Endometrial microvascular endothelial cells (primary cell): ENCODE results near the gene DLL4. TPM values are rescaled to one million over a fixed set of nuclear protein-coding genes. Genes with fewer than 3 reads are reported as not detected.

ENCODE experiments used
- in situ Hi-C: cut with HindIII; loops from 2 replicates; pipeline ENCODE4 v1.10.0; 2017; ENCODE audit warnings: low sequenced_read_pairs, low pct_unique_long_range_greater_than_20kb; ENCODE audit errors: inconsistent ontology term
- total RNA-seq: library from RNA; depleted of rRNA; stranded (reverse); fragments of >200 nt; gene quantifications from one replicate; pipeline ENCODE4 v1.2.3, GENCODE V29; 2015; ENCODE audit errors: inconsistent ontology term

Gene DLL4
- total RNA-seq, 1 donor from 2014 or later: 9.0 TPM

DNA sequence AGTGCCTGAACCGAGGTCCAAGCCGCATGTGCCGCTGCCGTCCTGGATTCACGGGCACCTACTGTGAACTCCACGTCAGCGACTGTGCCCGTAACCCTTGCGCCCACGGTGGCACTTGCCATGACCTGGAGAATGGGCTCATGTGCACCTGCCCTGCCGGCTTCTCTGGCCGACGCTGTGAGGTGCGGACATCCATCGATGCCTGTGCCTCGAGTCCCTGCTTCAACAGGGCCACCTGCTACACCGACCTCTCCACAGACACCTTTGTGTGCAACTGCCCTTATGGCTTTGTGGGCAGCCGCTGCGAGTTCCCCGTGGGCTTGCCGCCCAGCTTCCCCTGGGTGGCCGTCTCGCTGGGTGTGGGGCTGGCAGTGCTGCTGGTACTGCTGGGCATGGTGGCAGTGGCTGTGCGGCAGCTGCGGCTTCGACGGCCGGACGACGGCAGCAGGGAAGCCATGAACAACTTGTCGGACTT, 7.1 kb downstream of the DLL4 start:
- in situ Hi-C loops: no loop called here

DNA sequence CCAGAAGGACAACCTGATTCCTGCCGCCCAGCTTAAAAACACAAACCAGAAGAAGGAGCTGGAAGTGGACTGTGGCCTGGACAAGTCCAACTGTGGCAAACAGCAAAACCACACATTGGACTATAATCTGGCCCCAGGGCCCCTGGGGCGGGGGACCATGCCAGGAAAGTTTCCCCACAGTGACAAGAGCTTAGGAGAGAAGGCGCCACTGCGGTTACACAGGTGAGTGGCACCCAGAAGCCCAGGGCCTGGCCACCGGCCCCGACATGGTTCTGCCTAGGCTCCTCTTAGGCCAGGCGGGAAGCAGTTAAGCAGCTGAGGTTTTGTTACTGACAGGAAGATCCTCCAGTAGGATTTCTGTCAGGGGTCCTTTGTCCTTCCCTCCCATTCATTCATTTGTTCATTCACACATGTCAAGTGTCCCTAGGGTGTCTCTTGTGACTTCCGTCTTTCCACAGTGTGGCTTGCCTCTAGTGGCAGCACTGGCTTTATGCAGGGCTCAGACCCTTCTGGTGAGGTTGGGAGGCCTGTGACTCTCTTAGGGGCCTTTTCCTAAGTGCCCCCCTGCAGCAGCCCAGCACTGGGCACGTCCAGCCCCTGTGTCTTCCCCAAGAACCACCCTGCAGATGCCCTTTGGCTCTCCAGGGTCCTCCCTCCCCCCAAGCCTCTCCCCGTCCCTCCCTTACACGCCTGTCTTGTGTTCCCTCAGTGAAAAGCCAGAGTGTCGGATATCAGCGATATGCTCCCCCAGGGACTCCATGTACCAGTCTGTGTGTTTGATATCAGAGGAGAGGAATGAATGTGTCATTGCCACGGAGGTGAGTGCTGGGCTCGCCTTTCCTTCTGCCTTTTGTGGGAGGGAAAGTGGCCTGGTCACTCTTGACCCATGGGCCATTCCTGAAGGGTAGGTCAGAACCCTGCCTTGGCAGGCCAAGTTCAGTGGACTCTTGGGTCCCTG, 7.8 kb downstream of the DLL4 start:
- in situ Hi-C loops: no loop called here

DNA sequence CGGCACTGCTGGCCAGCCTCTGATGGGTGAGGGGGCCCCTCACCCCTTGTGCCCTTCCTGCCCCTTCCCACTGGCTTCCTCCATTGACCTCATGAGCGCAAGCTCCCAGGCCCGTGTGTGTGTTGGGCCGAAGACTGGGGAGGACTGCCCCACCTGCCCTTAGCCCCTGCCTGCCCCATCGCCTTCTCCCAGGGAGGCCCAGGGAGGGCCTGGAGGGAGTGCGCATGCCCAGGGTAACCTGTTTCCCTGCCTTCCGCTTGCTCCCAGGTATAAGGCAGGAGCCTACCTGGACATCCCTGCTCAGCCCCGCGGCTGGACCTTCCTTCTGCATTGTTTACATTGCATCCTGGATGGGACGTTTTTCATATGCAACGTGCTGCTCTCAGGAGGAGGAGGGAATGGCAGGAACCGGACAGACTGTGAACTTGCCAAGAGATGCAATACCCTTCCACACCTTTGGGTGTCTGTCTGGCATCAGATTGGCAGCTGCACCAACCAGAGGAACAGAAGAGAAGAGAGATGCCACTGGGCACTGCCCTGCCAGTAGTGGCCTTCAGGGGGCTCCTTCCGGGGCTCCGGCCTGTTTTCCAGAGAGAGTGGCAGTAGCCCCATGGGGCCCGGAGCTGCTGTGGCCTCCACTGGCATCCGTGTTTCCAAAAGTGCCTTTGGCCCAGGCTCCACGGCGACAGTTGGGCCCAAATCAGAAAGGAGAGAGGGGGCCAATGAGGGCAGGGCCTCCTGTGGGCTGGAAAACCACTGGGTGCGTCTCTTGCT, 8.8 kb downstream of the DLL4 start:
- in situ Hi-C loops: no loop called here

DNA sequence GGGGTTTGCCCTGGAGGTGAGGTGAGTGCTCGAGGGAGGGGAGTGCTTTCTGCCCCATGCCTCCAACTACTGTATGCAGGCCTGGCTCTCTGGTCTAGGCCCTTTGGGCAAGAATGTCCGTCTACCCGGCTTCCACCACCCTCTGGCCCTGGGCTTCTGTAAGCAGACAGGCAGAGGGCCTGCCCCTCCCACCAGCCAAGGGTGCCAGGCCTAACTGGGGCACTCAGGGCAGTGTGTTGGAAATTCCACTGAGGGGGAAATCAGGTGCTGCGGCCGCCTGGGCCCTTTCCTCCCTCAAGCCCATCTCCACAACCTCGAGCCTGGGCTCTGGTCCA, 9.4 kb downstream of the DLL4 start:
- in situ Hi-C loops: no loop called here

DNA sequence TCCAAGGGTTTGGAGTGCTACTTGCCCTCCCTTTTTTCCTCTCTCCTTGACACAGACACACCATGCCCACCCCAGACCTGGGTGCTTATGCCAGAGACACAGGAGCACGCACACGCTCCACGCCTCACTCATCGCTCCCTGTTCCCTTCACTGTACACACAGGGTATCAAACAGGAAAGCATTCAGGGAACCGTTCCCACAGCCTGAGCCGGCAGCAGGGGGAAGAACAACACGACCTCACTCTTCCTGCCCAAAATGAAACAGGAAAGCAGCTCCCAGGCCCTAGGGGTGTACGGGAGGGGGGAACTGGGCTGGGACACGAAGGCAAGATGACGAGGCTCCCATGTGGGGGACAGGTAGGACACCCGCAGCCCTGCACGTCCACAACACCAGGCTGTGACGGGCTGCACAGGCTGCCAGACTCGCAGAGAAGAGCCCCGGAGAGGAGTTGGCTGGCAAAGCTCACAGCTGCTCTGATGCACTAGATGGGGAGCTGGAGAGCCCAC, 11.2 kb downstream of the DLL4 start:
- in situ Hi-C loops: no loop called here

DNA sequence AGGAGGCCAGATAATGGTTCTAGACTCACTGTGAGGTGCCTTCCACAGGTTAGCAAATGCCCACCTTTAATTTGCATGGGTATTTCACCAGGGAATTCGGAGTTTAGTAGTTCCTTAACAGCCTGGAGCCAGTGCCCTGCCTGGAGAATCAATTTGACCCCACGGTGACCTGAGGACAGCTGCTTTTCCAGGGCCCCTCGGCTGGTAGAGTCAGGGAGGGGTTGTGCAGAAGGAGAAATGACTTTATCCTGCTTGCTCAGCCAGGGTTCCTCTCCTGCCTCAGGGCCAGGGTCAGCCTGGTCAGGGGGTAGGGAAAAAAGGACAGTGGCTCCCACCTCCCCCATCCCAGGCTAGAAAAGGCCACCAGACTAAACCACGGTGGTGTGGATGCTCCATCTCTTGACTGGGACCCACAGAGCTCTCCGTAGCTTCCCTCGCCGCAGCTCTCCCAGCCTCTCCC, 12.0 kb downstream of the DLL4 start:
- in situ Hi-C loops: no loop called here

DNA sequence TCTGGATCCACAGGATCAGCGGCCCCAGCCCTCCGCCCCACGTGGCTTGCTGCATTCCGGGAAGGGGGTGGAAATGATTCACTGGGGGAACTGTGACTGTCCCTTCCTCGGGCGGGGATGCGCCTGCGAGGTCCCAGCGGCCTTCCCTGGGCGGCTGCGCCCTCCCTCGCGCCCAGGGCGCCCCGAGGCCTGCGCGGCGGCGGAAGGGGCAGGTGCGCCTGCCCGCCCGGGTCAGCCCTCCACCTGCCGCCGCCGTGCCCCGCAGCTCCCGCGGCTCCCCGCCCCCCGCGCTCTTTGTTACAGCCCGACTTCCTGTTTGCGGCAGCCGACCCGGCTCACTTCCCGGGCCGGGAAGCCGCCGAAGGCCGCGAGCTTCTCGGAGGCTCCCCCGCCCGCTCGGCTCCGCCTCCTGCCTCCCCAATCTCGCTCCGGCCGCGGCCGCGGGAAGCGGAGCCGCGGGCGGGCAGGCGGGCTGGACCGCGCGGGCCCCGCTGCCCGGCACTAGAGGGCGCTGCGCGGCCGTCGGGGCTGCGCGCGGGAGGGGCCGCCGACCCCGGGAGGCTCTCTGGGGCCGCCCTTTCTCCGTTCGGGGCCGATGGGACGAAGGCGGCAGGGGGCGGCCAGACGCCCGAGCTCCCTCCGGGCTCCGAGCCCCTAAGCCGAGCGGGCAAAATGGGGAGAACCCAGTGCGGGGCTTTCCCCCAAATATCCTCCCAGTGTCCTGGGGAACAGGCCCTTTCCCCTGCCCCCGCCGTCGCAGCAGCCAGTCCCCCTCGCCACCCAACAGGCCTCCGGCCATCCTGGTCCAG, 12.6 kb downstream of the DLL4 start:
- in situ Hi-C loops: no loop called here

DNA sequence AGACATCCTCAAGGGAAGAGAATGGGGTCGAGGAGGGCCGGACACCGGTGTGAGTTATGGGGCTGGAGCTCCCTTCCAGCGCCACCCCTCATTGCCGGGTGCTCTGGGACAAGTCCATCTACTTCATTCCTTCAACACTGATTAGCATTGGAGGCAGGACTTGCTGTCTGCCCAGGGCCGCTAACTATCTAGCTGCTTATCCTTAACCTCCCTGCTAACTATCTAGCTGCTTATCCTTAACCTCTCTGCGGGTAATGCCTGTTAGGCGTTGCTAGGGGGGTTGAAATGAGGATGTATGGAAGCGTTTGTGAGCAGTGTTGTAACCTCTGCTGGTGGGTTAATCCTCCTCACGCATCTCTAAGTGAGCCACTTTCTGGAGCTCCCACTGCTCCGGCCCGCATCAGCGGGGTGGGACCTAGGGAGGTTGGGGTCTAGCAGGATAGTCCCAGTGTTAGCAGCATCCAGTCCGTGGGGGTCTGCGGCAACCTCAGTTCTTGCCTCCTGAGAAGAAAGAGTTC, 13.3 kb downstream of the DLL4 start:
- in situ Hi-C loops: no loop called here

DNA sequence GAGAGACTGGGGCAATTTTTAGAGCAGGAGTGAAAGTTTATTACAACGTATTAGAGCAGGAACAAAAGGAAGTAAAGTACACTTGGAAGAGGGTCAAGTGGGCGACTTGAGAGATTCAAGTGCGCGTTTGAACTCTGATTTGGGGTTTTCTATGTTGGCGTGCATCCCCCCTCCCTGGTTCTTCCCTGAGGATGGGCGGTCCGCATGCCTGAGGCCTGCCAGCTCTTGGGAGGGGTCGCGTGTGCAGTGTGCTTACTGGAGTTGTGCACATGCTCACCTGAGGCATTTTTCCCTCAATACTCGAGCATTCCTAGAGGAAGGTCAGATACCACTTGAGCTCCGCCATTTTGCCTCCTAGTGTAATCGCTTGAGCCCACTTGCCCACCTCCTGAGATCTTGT, 13.7 kb downstream of the DLL4 start:
- in situ Hi-C loops: no loop called here

DNA sequence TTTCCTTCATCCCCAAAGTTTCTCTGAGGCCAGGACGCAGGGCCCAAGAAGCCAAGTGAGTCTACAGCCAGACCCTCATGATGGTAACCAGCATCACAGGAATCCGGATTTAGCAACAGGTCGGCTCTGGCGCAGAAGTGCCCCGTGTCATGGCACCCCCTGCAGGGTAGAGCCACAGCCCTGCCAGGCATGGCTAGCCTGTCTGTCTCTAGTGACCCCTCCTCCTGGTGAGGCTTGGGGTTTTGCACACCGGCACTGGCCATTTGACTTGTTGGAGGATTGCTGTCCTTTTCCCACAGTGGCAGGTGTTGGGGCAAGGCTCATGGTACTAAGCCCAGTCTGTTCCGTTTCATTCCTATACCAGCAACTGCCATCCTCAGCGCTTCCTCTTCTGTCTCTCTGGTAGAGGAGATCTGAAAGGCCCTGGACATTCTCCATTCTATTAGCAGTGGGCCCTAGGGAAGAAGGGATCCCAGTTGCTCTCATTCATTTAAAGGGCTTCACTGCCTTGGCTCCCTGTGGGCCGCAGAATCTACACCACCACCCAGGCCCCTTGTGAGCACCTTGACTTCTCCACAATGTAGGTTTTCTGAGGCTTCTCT, 14.7 kb downstream of the DLL4 start:
- in situ Hi-C loops: no loop called here

DNA sequence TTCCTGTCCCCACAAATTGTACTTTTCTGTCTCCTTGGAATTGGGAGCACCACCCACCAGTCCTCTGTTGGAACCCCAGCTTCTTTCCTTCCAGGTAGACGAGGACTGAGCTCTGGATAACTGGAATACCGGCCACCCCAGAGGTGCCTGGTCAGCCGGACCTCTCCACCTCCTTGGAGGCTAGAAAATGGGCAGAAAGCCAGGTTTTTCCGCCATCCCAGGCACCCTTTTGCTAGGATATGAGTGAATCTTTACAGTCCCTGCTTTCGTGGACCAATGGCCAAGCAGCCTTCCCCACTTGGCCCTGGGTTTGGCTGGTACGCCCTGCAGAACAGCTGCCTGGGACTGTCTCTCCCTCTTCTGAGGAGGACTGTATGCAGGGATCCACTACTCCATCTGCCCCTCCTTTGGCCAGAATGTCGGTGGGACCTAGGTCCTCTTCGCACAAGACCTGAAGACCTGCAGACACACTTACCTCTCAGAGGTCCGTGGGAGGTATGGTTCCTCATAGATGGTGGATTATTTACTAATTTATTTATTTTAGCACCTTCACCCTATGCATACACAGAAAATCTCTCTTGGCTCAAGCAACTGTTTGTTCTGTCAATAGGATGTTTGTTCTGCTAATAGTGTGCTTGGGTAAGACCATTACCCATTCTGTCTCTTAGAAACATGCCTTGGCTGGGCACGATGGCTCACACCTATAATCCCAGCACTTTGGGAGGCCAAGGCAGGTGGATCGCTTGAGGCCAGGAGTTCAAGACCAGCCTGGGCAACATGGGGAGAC, 15.6 kb downstream of the DLL4 start:
- in situ Hi-C loops: no loop called here

DNA sequence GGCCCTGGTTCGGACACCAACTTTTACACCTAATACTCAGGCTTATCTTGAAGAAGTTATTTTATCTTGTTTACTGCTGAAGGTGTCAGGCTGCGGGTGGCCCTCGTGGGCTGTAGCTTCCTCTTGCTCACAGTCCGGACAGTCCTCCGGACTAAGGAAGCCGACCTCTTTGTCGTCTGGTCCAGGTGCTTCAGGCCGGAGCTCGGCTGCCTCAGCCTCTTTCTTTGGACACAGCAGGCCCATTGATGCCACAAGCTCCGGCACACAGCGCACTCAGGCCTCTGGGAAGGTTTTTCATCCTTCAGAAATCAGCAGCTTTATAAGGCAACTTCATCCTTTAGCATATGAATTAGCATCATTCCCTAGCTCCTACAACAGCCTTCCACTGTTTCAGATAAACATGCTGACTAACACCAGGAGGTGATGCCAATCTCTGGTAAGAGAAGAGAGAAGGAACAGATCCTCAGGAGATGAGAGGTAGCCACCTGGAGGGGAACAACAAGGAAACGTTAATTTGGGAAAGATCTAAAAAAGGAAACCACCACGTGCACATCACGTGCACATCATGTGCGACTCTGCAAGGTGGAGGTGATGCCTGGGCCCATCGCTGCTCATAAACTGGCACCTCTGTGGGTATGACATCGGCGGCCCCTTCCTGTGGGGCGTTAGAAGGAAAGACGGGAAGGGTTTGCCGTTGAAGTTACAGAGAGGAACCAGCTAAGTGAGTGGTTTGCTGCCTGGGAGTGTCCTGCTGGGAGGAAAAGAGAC, 19.8 kb downstream of the DLL4 start:
- in situ Hi-C loops: no loop called here

DNA sequence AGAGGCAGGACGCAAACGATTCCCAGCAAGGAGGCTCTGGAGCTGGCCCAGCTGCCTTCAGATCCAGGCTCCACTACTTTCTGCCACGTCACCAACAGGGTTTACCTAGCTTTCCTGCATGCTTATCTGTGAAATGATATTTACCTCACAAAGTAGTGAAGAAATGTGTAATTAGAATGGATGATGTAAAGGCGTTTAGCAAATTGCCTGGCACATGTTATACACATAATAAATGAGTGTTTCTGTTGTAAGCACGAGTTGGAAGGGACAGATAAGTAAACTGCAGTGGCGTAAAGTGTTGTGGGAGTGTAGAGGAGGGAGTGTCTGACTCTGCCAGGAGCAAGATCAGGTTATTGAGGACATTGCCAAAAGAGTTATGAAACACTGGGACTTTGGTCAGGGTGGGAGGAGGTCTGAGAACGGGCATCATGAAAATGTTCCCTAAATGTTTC, 20.6 kb downstream of the DLL4 start:
- in situ Hi-C loops: no loop called here

DNA sequence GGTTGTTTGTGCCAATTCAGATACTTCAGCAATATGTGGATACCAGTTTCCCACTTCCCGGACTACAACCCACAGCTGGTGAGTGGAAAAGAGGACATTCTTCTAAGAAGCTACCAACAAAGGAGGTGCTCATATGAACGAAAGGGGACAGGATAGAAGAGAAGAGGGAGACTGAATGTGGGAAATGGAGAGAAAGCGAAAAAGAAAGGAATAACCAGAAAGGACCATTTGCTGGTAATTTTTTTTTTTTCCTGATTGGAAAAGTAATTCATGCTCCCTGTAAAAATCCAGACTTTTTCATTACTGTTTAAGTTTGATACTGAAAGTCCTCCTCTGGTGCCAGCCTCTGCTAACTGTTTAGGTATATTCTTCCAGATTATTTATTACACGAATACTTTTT, 22.6 kb downstream of the DLL4 start:
- in situ Hi-C loops: no loop called here

DNA sequence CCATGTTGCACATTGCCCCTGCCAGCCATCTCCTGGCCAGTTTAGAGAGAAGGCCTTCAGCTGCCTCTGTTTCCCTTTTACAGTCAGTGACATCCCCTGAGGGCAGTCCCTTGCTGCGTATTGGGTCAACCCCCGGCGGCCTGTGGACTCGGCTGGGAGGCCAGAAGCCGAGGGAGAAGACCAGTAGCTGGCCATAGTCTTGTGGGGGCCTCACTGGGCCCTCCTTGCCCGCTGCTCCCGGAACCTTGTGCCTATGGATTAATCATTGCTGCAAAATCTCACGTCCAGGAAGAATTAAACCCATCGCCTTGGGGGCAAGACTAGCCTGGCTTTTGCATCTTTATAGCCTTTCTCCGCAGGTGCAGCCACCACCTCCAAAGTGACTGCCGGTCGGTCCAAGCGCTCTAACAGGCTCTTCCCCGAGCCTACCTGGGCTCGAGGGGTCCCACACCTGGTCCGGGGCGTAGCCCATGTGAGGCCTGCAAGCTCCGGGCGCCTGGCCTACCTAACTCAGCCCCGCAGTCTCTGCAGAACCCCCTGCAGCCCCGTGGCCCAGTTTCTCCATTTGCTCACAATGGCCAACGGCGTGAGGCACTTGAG, 23.3 kb downstream of the DLL4 start:
- in situ Hi-C loops: no loop called here

DNA sequence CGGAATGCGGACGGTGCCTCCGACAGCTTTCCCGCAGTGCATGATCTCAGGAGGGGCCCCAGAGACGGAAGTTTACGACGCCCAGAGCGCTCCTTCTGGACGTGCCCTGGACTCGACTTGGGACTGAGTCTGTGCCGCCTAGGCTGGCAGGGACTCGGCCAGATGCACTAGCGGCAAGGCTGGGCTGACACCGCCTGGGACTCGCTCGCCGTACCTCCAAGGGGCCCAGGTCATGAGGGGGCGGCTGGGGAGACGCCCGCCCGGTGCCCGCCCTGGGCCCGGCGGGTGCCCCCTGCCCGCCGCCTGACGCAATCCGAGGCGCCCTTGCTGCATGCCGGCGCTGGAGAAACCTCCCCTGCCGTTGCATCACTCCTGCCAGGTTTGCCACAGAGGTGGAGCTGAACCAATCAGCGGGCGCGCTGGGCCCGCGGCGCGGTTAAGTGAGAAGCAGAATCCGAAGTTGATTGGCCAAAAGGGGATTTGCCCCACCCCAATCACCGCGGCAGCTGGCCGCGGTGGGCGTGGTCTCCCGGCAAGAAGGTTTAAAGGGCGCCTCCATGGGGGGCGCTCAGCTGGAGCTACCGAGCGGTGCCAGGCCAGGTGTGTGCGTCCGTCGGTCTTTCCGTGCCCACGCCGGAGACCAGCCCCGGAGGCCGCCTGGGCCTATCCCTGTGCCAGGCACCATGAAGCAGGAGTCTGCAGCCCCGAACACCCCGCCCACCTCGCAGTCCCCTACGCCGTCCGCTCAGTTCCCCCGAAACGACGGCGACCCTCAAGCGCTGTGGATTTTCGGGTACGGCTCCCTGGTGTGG, 24.0 kb downstream of the DLL4 start, which contains the start of gene CHAC1:
CHAC1 (plus strand) TSS at position 571 of the 812 bp plus-strand sequence; CDS start at position 684, 113 bp downstream.
- in situ Hi-C loops: no loop called here
